Measurements from ENCODE around the gene CABP1.
A peak's percentile ranks its signal among the peaks of the same experiment; 100 is the strongest.

CABP1 gene

GRCh38 chr12:120618954-120619615 is 21.3 kb upstream of the CABP1 start:
- no peak for DNase-seq (ENCODE audit: low read depth in 2 of 2)
- no peak overlapping the region for H3K4me3 ChIP-seq (replicated peaks in 1 of 2; ENCODE audit: low read depth in 2 of 2, low read length in 2 of 2)
- TF ChIP-seq CTCF (IDR thresholded peaks at IDR 0.05; ENCODE audit: low read depth, low read length): no peak

- H3K4me3 ChIP-seq (replicated peaks in 1 of 2; ENCODE audit: low read depth in 2 of 2, low read length in 2 of 2): no peak overlapping the region
- no peak for DNase-seq (ENCODE audit: low read depth in 2 of 2)
- no peak for TF ChIP-seq CTCF (IDR thresholded peaks at IDR 0.05; ENCODE audit: low read depth, low read length)
Measured at GRCh38 chr12:120620624-120621023, 19.8 kb upstream of the CABP1 start.

- peak in 1 of 2 donors; percentile 31 for DNase-seq (ENCODE audit: low read depth in 2 of 2)
- no peak overlapping the region for H3K4me3 ChIP-seq (replicated peaks in 1 of 2; ENCODE audit: low read depth in 2 of 2, low read length in 2 of 2)
- no peak for TF ChIP-seq CTCF (IDR thresholded peaks at IDR 0.05; ENCODE audit: low read depth, low read length)
Measured at GRCh38 chr12:120625557-120626419, 14.6 kb upstream of the CABP1 start.

- DNase-seq (ENCODE audit: low read depth in 2 of 2): no peak
- no peak overlapping the region for H3K4me3 ChIP-seq (replicated peaks in 1 of 2; ENCODE audit: low read depth in 2 of 2, low read length in 2 of 2)
- peak; percentile 9 for TF ChIP-seq CTCF (IDR thresholded peaks at IDR 0.05; ENCODE audit: low read depth, low read length)
Measured at GRCh38 chr12:120628919-120629318, 11.5 kb upstream of the CABP1 start.

GRCh38 chr12:120630104-120630892 is 10.1 kb upstream of the CABP1 start:
- no peak overlapping the region for H3K4me3 ChIP-seq (replicated peaks in 1 of 2; ENCODE audit: low read depth in 2 of 2, low read length in 2 of 2)
- DNase-seq (ENCODE audit: low read depth in 2 of 2): no peak
- no peak for TF ChIP-seq CTCF (IDR thresholded peaks at IDR 0.05; ENCODE audit: low read depth, low read length)

- no peak overlapping the region for H3K4me3 ChIP-seq (replicated peaks in 1 of 2; ENCODE audit: low read depth in 2 of 2, low read length in 2 of 2)
- no peak for TF ChIP-seq CTCF (IDR thresholded peaks at IDR 0.05; ENCODE audit: low read depth, low read length)
- DNase-seq (ENCODE audit: low read depth in 2 of 2): no peak
Measured at GRCh38 chr12:120631097-120631496, 9.3 kb upstream of the CABP1 start.
